K562 (cell line): ENCODE results near the gene ZNRF1. TPM values are rescaled to one million over a fixed set of nuclear protein-coding genes. Genes with fewer than 3 reads are reported as not detected.

Source experiments
- ATAC-seq: fragments of 200-7000 bp; cut with Tn5 transposase; 3 replicates; pipeline ENCODE4 v1.9.1; 2020; ENCODE audit warnings: moderate library complexity
- BruUV-seq: library from RNA; stranded (reverse); fragments of 400-500 nt; replicated peaks from 2 replicates; lab custom pipeline; 2021; lab: Mats Ljungman, UMichigan
- CTCF ChIA-PET: fragments of 300-600 bp; formaldehyde crosslinking; extraction: SDS; loops from one replicate; lab custom pipeline; 2021; ENCODE audit warnings: low intra/inter-chr PET ratio; lab: Yijun Ruan, JAX
- POLR2A ChIA-PET: fragments of 300-600, 350-650 bp; sonication (Branson Sonifier 250); formaldehyde crosslinking; extraction: SDS; loops from one replicate; lab custom pipeline; 2021; ENCODE audit warnings: antibody characterized with exemption, inconsistent platforms; lab: Yijun Ruan, JAX
- DNase-seq, 4 experiments: peaks; one replicate each; pipeline versions ENCODE4 v3.0.0 to v3.0.0-alpha.2; 2011 to 2018; ENCODE audit warnings: low spot score in 3 of 4, mixed read lengths in 3 of 4; ENCODE audit errors: extremely low read depth in 1 of 4
- FAIRE-seq: peaks from 2 replicates; lab custom pipeline; 2011; peaks lifted over from hg19 to GRCh38; lab: Jason Lieb, UNC
- H2AFZ ChIP-seq: 2 replicates; pipeline ENCODE4 v1.6.0; 2011; ENCODE audit warnings: low read depth, low read length, control low read depth, inconsistent platforms
- H3K27ac ChIP-seq: fragments of 200-600 bp; 3 replicates; pipeline ENCODE4 v1.8.0; 2011; ENCODE audit warnings: low read depth, mild to moderate bottlenecking, control low read depth, inconsistent platforms, low read length, moderate library complexity, mixed read lengths; ENCODE audit errors: extremely low read depth
- H3K27me3 ChIP-seq, 2 experiments: fragments of 300-600 bp in 1 of 2; 2 replicates in 1 of 2; 3 replicates in 1 of 2; pipeline versions ENCODE4 v1.6.0 to v1.8.0; 2011; ENCODE audit warnings: inconsistent platforms in 2 of 2, low read length in 2 of 2, mild to moderate bottlenecking in 1 of 2, mixed read lengths in 1 of 2, moderate library complexity in 1 of 2; ENCODE audit not compliant: control insufficient read depth in 2 of 2, insufficient read depth in 2 of 2
- H3K36me3 ChIP-seq: fragments of 300-600 bp; 3 replicates; pipeline ENCODE4 v1.8.0; 2011; ENCODE audit warnings: mild to moderate bottlenecking, low read length, inconsistent platforms; ENCODE audit not compliant: control insufficient read depth, insufficient read depth
- H3K4me1 ChIP-seq, 2 experiments: fragments of 200-600 bp in 1 of 2; replicated peaks in 1 of 2; 2 replicates in 1 of 2; 3 replicates in 1 of 2; pipeline versions ENCODE4 v1.5.1 to v1.8.0; 2011; ENCODE audit warnings: inconsistent platforms in 2 of 2, low read length in 2 of 2, mild to moderate bottlenecking in 1 of 2, mixed read lengths in 1 of 2, moderate library complexity in 1 of 2; ENCODE audit not compliant: control insufficient read depth in 2 of 2, insufficient read depth in 2 of 2
- H3K4me2 ChIP-seq: 2 replicates; pipeline ENCODE4 v1.6.1; 2011; ENCODE audit warnings: low read length, control low read depth, inconsistent platforms, mixed read lengths; ENCODE audit not compliant: insufficient read depth
- H3K4me3 ChIP-seq: fragments of 200-600 bp; sonication (generic), shearing (Covaris generic); 2 replicates; pipeline ENCODE4 v1.5.1; 2016; ENCODE audit warnings: control low read depth, inconsistent platforms
- H3K79me2 ChIP-seq: fragments of 200-600 bp; 3 replicates; pipeline ENCODE4 v1.8.0; 2011; ENCODE audit warnings: low read length, inconsistent platforms; ENCODE audit not compliant: control insufficient read depth, insufficient read depth
- H3K9ac ChIP-seq, 2 experiments: 2 replicates each; pipeline versions ENCODE4 v1.6.0 to v1.6.1; 2011; ENCODE audit warnings: low read depth in 2 of 2, low read length in 2 of 2, control low read depth in 1 of 2, inconsistent platforms in 1 of 2, mild to moderate bottlenecking in 1 of 2, mixed read lengths in 1 of 2; ENCODE audit not compliant: insufficient read depth in 1 of 2
- H3K9me1 ChIP-seq: one replicate; pipeline ENCODE4 v1.6.0; 2011; ENCODE audit warnings: inconsistent platforms, mild to moderate bottlenecking, low read length, moderate library complexity; ENCODE audit not compliant: control insufficient read depth, insufficient read depth
- H3K9me3 ChIP-seq: replicated peaks from 2 replicates; pipeline ENCODE4 v1.5.1; 2011; ENCODE audit warnings: low read depth, low read length, inconsistent platforms; ENCODE audit not compliant: control insufficient read depth, insufficient read depth
- H4K20me1 ChIP-seq: replicated peaks from 2 replicates; pipeline ENCODE4 v1.6.1; 2011; ENCODE audit warnings: low read length, inconsistent platforms, mixed read lengths; ENCODE audit not compliant: control insufficient read depth, insufficient read depth
- AFF4 ChIP-seq: sonication (generic); formaldehyde crosslinking; IDR thresholded peaks from 2 replicates; pipeline ENCODE4 v1.8.0; 2023; ENCODE audit warnings: mild to moderate bottlenecking, missing genetic modification reagents
- BCOR ChIP-seq: fragments of 450-650 bp; IDR thresholded peaks from 2 replicates; pipeline ENCODE4 v1.6.1; 2016
- FOSL1 ChIP-seq: fragments of 200-800 bp; sonication (Bioruptor generic); conservative IDR thresholded peaks from 2 replicates; pipeline ENCODE4 v1.6.1; 2016; ENCODE audit warnings: missing genetic modification characterization, missing compliant biosample characterization
- PBX2 ChIP-seq, 2 experiments: IDR thresholded peaks in 1 of 2; conservative IDR thresholded peaks in 1 of 2; 2 replicates each; pipeline ENCODE4 v1.6.1; 2016; ENCODE audit warnings: low read depth in 2 of 2, mild to moderate bottlenecking in 1 of 2, missing compliant biosample characterization in 1 of 2, missing genetic modification characterization in 1 of 2, moderate library complexity in 1 of 2
- PRPF4 ChIP-seq: fragments of 200-400 bp; formaldehyde crosslinking; IDR thresholded peaks from one replicate; pipeline ENCODE4 v1.6.1; 2017; ENCODE audit warnings: low read length, low read depth, mild to moderate bottlenecking; ENCODE audit not compliant: insufficient read depth, poor library complexity, severe bottlenecking
- RBM25 ChIP-seq: fragments of 200-400 bp; formaldehyde crosslinking; IDR thresholded peaks from 2 replicates; pipeline ENCODE4 v1.6.1; 2018; ENCODE audit warnings: low read length, low read depth, moderate library complexity; ENCODE audit not compliant: severe bottlenecking
- THRAP3 ChIP-seq: fragments of 450-650 bp; IDR thresholded peaks from 2 replicates; pipeline ENCODE4 v1.6.1; 2016; ENCODE audit warnings: mild to moderate bottlenecking, inconsistent platforms, borderline replicate concordance
- YBX1 ChIP-seq: fragments of 450-650 bp; IDR thresholded peaks from 2 replicates; pipeline ENCODE4 v1.7.1; 2016; ENCODE audit warnings: mild to moderate bottlenecking
- ZNF121 ChIP-seq: sonication (generic); formaldehyde crosslinking; conservative IDR thresholded peaks from 2 replicates; pipeline ENCODE4 v1.8.0; 2022; ENCODE audit warnings: missing genetic modification reagents
- in situ Hi-C: fragments of 300-500 bp; cut with MboI; formaldehyde crosslinking; loops from 4 replicates; pipeline ENCODE4 v1.15.0; 2018; ENCODE audit warnings: inconsistent platforms, mixed read lengths
- intact Hi-C: fragments of 100-400 bp; cut with micrococcal nuclease; formaldehyde crosslinking; loops from 2 replicates; pipeline ENCODE4 v1.14.2; 2022
- polyA plus RNA-seq, 8 experiments: library from polyadenylated mRNA; depleted of rRNA in 4 of 8; stranded (reverse) in 5 of 8; unstranded in 3 of 8; fragments of >200 nt; fragmentation: Nextera tagmentation in 2 of 8; fragmentation: Illumina TruSeq in 1 of 8; extraction: Ambion mirVana in 2 of 8; extraction: Trizol in 1 of 8; gene quantifications; 2 replicates each; pipeline versions ENCODE4 v1.2.1 to v1.2.3, GENCODE V29; 2011 to 2014; ENCODE audit warnings: inconsistent platforms in 1 of 8, missing spikeins in 1 of 8
- total RNA-seq, 7 experiments: library from RNA; depleted of rRNA in 6 of 7; stranded (reverse); fragments of >200 nt in 6 of 7; fragmentation: Illumina TruSeq in 2 of 7; extraction: Trizol in 2 of 7; gene quantifications; 2 replicates each; pipeline versions ENCODE4 v1.2.1 to v1.2.3, GENCODE V29; 2011 to 2021; ENCODE audit warnings: low replicate concordance in 1 of 7
- TF ChIP-seq, protein P1 (sequence below): fragments of 250-450 bp; sonication (Bioruptor Pico); IDR thresholded peaks from 2 replicates; pipeline ENCODE4 v1.5.0; 2020; ENCODE audit warnings: mild to moderate bottlenecking, borderline replicate concordance
- TF ChIP-seq, protein P2 (sequence below): fragments of 250-450 bp; sonication (Bioruptor Pico); IDR thresholded peaks from 2 replicates; pipeline ENCODE4 v1.8.0; 2022; ENCODE audit warnings: moderate library complexity, mild to moderate bottlenecking, inconsistent platforms

Gene ZNRF1
- total and polyA plus RNA-seq, 9 of the 15 experiments (the other 6 are each of a cell fraction or from before 2014, with no cell fraction given), result 9.5 to 37.7 (median 20.0) TPM

- intact Hi-C loops, result no loop called here
- H3K4me3 ChIP-seq, result no peak overlapping the region
- no peak overlapping the region for H3K9ac ChIP-seq
- peaks cover 88% of the 10 kb centered on the region for H3K79me2 ChIP-seq
- DNase-seq, result no peak
- peaks cover 4% of the 10 kb centered on the region; the same call in 1 of the 3 replicates for H3K36me3 ChIP-seq
- CTCF ChIA-PET, result no interaction called here
- in situ Hi-C loops, result no loop called here
- H3K4me1 ChIP-seq, result peaks cover 0 to 19% of the 10 kb centered on the region in 2 experiments; a peak in 4 of 5 replicates
- no TSS peak for BruUV-seq
- H3K27ac ChIP-seq, result no peak overlapping the region
- H3K4me2 ChIP-seq, result no peak overlapping the region
- no peaks in the 10 kb centered on the region for H3K9me1 ChIP-seq
- H4K20me1 ChIP-seq, result no peaks in the 10 kb centered on the region
- no peak for ATAC-seq
- POLR2A ChIA-PET, result interaction anchor here (0.6 to 1.0 kb wide), 2 partner anchors 11 to 67 kb away, joined by 3 read pairs; no protein-coding TSS in a partner anchor
- H3K27me3 ChIP-seq, result no peaks in the 10 kb centered on the region
- no peak overlapping the region for H2AFZ ChIP-seq
- no peak for FAIRE-seq
- H3K9me3 ChIP-seq, result no peaks in the 10 kb centered on the region; the same call in 1 of the 2 replicates
- TF ChIP-seq RBM25, result peak; percentile 27
- TF ChIP-seq, protein P1, sequence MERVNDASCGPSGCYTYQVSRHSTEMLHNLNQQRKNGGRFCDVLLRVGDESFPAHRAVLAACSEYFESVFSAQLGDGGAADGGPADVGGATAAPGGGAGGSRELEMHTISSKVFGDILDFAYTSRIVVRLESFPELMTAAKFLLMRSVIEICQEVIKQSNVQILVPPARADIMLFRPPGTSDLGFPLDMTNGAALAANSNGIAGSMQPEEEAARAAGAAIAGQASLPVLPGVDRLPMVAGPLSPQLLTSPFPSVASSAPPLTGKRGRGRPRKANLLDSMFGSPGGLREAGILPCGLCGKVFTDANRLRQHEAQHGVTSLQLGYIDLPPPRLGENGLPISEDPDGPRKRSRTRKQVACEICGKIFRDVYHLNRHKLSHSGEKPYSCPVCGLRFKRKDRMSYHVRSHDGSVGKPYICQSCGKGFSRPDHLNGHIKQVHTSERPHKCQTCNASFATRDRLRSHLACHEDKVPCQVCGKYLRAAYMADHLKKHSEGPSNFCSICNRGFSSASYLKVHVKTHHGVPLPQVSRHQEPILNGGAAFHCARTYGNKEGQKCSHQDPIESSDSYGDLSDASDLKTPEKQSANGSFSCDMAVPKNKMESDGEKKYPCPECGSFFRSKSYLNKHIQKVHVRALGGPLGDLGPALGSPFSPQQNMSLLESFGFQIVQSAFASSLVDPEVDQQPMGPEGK (CRISPR knock-in tag), result no peak
- TF ChIP-seq FOSL1 (tag), result no peak
- TF ChIP-seq ZNF121, result peak; percentile 69
- TF ChIP-seq, protein P2, sequence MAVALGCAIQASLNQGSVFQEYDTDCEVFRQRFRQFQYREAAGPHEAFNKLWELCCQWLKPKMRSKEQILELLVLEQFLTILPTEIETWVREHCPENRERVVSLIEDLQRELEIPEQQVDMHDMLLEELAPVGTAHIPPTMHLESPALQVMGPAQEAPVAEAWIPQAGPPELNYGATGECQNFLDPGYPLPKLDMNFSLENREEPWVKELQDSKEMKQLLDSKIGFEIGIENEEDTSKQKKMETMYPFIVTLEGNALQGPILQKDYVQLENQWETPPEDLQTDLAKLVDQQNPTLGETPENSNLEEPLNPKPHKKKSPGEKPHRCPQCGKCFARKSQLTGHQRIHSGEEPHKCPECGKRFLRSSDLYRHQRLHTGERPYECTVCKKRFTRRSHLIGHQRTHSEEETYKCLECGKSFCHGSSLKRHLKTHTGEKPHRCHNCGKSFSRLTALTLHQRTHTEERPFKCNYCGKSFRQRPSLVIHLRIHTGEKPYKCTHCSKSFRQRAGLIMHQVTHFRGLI (CRISPR knock-in tag), result no peak
- no peak for TF ChIP-seq PBX2 (CRISPR knock-in tag; IDR thresholded peaks at IDR 0.05; ENCODE audit: low read depth)
- no peak for TF ChIP-seq PBX2 (tag; conservative IDR thresholded peaks at IDR 0.05; ENCODE audit: low read depth)
- no peak for TF ChIP-seq PRPF4
- TF ChIP-seq THRAP3, result no peak
- TF ChIP-seq BCOR, result 0 out of 2 replicates have a peak, but pooled peaks have one; percentile 26
- no peak for TF ChIP-seq AFF4 (CRISPR knock-in tag)
- no peak for TF ChIP-seq YBX1
These were observed 33.8 kb downstream of the ZNRF1 start for GRCh38 chr16:75032655-75033054.
